Measurements from ENCODE around the gene NTNG1. TPM values are rescaled to one million over a fixed set of nuclear protein-coding genes. Genes with fewer than 3 reads are reported as not detected.

Gene NTNG1
- total RNA-seq, 2 donors from 2014 or later, result 2.5 to 2.6 TPM

GRCh38 chr1:107202007-107202406, 61.2 kb downstream of the NTNG1 start:
- no CpG with 5 or more reads among the region's 1 CpG for WGBS, 2 experiments (ENCODE audit: insufficient coverage in 1 of 2, insufficient read length in 1 of 2)
- H3K4me3 Mint-ChIP-seq, result no peak overlapping the region
- TF ChIP-seq CTCF (conservative IDR thresholded peaks at IDR 0.05), result no peak
- no peak for DNase-seq
- Histone ChIP-seq H3K9ac (ENCODE audit: extremely low read depth, low read length, poor library complexity, severe bottlenecking) (no peak overlapping the region), H3K9me3 (ENCODE audit: control insufficient read depth, low read length) (peaks cover 9% of the 10 kb centered on the region), H3K36me3 (ENCODE audit: control insufficient read depth, insufficient read depth, low read length) (no peaks in the 10 kb centered on the region), H3K27ac (ENCODE audit: low read depth, low read length) (no peak overlapping the region), H3K27me3 (ENCODE audit: control insufficient read depth, insufficient read depth, low read length, poor library complexity, severe bottlenecking) (no peaks in the 10 kb centered on the region), H3K4me1 (ENCODE audit: control insufficient read depth, insufficient read depth, low read length) (no peaks in the 10 kb centered on the region), H3K4me3 (ENCODE audit: low read length) (no peak overlapping the region)
- peaks cover 4% of the 10 kb centered on the region for H3K9me3 Mint-ChIP-seq
- no peaks in the 10 kb centered on the region for H3K4me1 Mint-ChIP-seq
- H3K36me3 Mint-ChIP-seq (ENCODE audit: low read depth), result no peaks in the 10 kb centered on the region
- no peak overlapping the region for H3K27ac Mint-ChIP-seq
- H3K27me3 Mint-ChIP-seq (ENCODE audit: insufficient read depth), result no peaks in the 10 kb centered on the region

GRCh38 chr1:107213225-107213624, 72.4 kb downstream of the NTNG1 start:
- WGBS, 2 experiments (ENCODE audit: insufficient coverage in 1 of 2, insufficient read length in 1 of 2), result 95 to 96% methylated on average over 5 to 7 of the region's 7 CpGs
- TF ChIP-seq CTCF (conservative IDR thresholded peaks at IDR 0.05), result no peak
- Mint-ChIP-seq H3K9me3 (peaks cover 18% of the 10 kb centered on the region), H3K4me3 (no peak overlapping the region), H3K4me1 (peaks cover 2% of the 10 kb centered on the region), H3K27me3 (ENCODE audit: insufficient read depth) (no peaks in the 10 kb centered on the region), H3K27ac (no peak overlapping the region), H3K36me3 (ENCODE audit: low read depth) (no peaks in the 10 kb centered on the region)
- H3K9me3 ChIP-seq (ENCODE audit: control insufficient read depth, low read length), result no peaks in the 10 kb centered on the region
- DNase-seq, result no peak
- H3K4me1 ChIP-seq (ENCODE audit: control insufficient read depth, insufficient read depth, low read length), result no peaks in the 10 kb centered on the region
- no peak overlapping the region for H3K4me3 ChIP-seq (ENCODE audit: low read length)
- no peaks in the 10 kb centered on the region for H3K27me3 ChIP-seq (ENCODE audit: control insufficient read depth, insufficient read depth, low read length, poor library complexity, severe bottlenecking)
- no peak overlapping the region for H3K9ac ChIP-seq (ENCODE audit: extremely low read depth, low read length, poor library complexity, severe bottlenecking)
- H3K36me3 ChIP-seq (ENCODE audit: control insufficient read depth, insufficient read depth, low read length), result no peaks in the 10 kb centered on the region
- no peak overlapping the region for H3K27ac ChIP-seq (ENCODE audit: low read depth, low read length)

- no peaks in the 10 kb centered on the region for H3K36me3 ChIP-seq (ENCODE audit: control insufficient read depth, insufficient read depth, low read length)
- 94% methylated on average over 1 of the region's 1 CpG; no CpG with 5 or more reads in 1 of the 2 experiments for WGBS, 2 experiments (ENCODE audit: insufficient coverage in 1 of 2, insufficient read length in 1 of 2)
- no peak for DNase-seq
- H3K4me3 Mint-ChIP-seq, result no peak overlapping the region
- no peak for TF ChIP-seq CTCF (conservative IDR thresholded peaks at IDR 0.05)
- no peaks in the 10 kb centered on the region for H3K9me3 ChIP-seq (ENCODE audit: control insufficient read depth, low read length)
- H3K27ac ChIP-seq (ENCODE audit: low read depth, low read length), result no peak overlapping the region
- no peak overlapping the region for H3K9ac ChIP-seq (ENCODE audit: extremely low read depth, low read length, poor library complexity, severe bottlenecking)
- H3K9me3 Mint-ChIP-seq, result peaks cover 15% of the 10 kb centered on the region
- no peaks in the 10 kb centered on the region for H3K27me3 ChIP-seq (ENCODE audit: control insufficient read depth, insufficient read depth, low read length, poor library complexity, severe bottlenecking)
- no peaks in the 10 kb centered on the region for H3K27me3 Mint-ChIP-seq (ENCODE audit: insufficient read depth)
- no peaks in the 10 kb centered on the region for H3K4me1 ChIP-seq (ENCODE audit: control insufficient read depth, insufficient read depth, low read length)
- no peaks in the 10 kb centered on the region for H3K36me3 Mint-ChIP-seq (ENCODE audit: low read depth)
- no peak overlapping the region for H3K27ac Mint-ChIP-seq
- no peak overlapping the region for H3K4me3 ChIP-seq (ENCODE audit: low read length)
- H3K4me1 Mint-ChIP-seq, result no peaks in the 10 kb centered on the region
Measured at GRCh38 chr1:107220036-107220435, 79.2 kb downstream of the NTNG1 start.
